Measurements from ENCODE around the gene CLEC18C. TPM values are rescaled to one million over a fixed set of nuclear protein-coding genes. Genes with fewer than 3 reads are reported as not detected.
"Not testable (repeated sequence)": the region's sequence is repeated elsewhere in the genome, so short reads cannot be mapped to it uniquely, and the experiment has no call there.

The CLEC18C gene
- total and polyA plus RNA-seq, 5 donors from 2014 or later = 0.03 to 0.59 TPM; not detected in 3

DNA sequence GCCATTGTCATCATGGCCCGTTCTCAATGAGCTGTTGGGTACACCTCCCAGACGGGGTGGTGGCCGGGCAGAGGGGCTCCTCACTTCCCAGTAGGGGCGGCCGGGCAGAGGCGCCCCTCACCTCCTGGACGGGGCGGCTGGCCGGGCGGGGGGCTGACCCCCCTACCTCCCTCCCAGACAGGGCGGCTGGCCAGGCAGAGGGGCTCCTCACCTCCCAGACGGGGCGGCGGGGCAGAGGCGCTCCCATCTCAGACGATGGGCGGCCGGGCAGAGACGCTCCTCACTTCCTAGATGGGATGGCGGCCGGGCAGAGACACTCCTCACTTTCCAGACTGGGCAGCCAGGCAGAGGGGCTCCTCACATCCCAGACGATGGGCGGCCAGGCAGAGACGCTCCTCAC, 51.1 kb downstream of the CLEC18C start:
- DNase-seq; H3K27ac ChIP-seq (ENCODE audit: insufficient read depth, low read length, poor library complexity, severe bottlenecking); H3K9me3 ChIP-seq (ENCODE audit: control insufficient read depth in 2 of 2, low read length in 2 of 2); H3K9me3 Mint-ChIP-seq; H3K27me3 Mint-ChIP-seq; H3K4me1 Mint-ChIP-seq; H3K4me1 ChIP-seq (ENCODE audit: control insufficient read depth, insufficient read depth, low read length, poor library complexity, severe bottlenecking); ATAC-seq (ENCODE audit: low read depth in 2 of 2); H3K27ac Mint-ChIP-seq; H3K36me3 Mint-ChIP-seq; H3K4me3 ChIP-seq (ENCODE audit: low read depth, low read length); H3K27me3 ChIP-seq (ENCODE audit: control insufficient read depth, insufficient read depth, low read length); H3K4me3 Mint-ChIP-seq: not testable (repeated sequence)
- H3K36me3 ChIP-seq (ENCODE audit: control insufficient read depth, insufficient read depth, low read length) = peaks cover 23% of the 10 kb centered on the region

DNA sequence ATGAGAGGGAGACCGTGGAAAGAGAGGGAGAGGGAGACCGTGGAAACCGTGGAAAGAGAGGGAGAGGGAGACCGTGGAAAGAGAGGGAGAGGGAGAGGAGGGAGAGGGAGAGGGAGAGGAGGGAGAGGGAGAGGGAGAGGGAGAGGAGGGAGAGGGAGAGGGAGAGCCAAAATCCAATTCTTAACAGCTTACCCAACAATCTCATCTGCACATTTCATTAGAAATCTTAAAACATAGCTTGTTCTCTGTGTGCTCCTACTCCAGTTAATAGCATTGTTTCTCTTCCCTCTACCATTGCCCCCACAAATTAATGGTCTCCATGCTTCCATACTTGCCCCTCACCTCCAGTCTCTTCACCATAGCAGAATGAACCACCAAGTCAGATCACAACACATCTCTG, 51.8 kb downstream of the CLEC18C start:
- H3K36me3 Mint-ChIP-seq; H3K27ac ChIP-seq (ENCODE audit: insufficient read depth, low read length, poor library complexity, severe bottlenecking); H3K27me3 ChIP-seq (ENCODE audit: control insufficient read depth, insufficient read depth, low read length); H3K4me1 ChIP-seq (ENCODE audit: control insufficient read depth, insufficient read depth, low read length, poor library complexity, severe bottlenecking); H3K4me3 ChIP-seq (ENCODE audit: low read depth, low read length); H3K4me1 Mint-ChIP-seq; DNase-seq; H3K9me3 ChIP-seq (ENCODE audit: control insufficient read depth in 2 of 2, low read length in 2 of 2); ATAC-seq (ENCODE audit: low read depth in 2 of 2); H3K9me3 Mint-ChIP-seq; H3K4me3 Mint-ChIP-seq; H3K27me3 Mint-ChIP-seq: not testable (repeated sequence)
- H3K27ac Mint-ChIP-seq = peak overlapping the region in 1 of 3 donors; percentile 46
- H3K36me3 ChIP-seq (ENCODE audit: control insufficient read depth, insufficient read depth, low read length) = peaks cover 21% of the 10 kb centered on the region

DNA sequence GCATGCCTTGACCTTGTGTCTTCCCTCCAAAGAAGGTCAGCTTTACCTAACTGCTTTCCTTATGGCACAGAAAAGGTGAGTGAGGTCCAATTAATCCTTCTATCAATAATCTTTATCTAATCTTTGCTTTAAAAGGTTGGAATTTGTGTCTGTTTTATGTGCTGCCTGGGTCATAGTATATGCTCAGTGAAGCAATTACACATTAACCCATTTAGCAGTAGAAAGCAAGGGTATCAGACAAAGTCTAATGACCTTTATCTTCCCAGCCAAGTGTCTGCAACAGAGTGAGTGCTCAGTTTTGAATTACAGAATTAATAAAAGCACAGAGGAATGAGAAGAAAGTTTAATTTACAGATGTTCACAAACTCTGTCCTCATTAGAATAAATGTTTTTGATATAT, 52.4 kb downstream of the CLEC18C start:
- H3K36me3 ChIP-seq (ENCODE audit: control insufficient read depth, insufficient read depth, low read length) = peaks cover 21% of the 10 kb centered on the region
- not testable (repeated sequence) for DNase-seq; H3K36me3 Mint-ChIP-seq; H3K27me3 Mint-ChIP-seq; H3K27ac Mint-ChIP-seq; H3K4me1 ChIP-seq (ENCODE audit: control insufficient read depth, insufficient read depth, low read length, poor library complexity, severe bottlenecking); ATAC-seq (ENCODE audit: low read depth in 2 of 2); H3K9me3 ChIP-seq (ENCODE audit: control insufficient read depth in 2 of 2, low read length in 2 of 2); H3K4me3 ChIP-seq (ENCODE audit: low read depth, low read length); H3K4me3 Mint-ChIP-seq; H3K27me3 ChIP-seq (ENCODE audit: control insufficient read depth, insufficient read depth, low read length); H3K9me3 Mint-ChIP-seq; H3K27ac ChIP-seq (ENCODE audit: insufficient read depth, low read length, poor library complexity, severe bottlenecking); H3K4me1 Mint-ChIP-seq

GRCh38 chr16:70231831-70232230, 58.2 kb downstream of the CLEC18C start:
- H3K27me3 Mint-ChIP-seq; H3K9me3 ChIP-seq (ENCODE audit: control insufficient read depth in 2 of 2, low read length in 2 of 2); H3K27ac Mint-ChIP-seq; DNase-seq; H3K4me1 Mint-ChIP-seq; H3K4me3 Mint-ChIP-seq; ATAC-seq (ENCODE audit: low read depth in 2 of 2); H3K27me3 ChIP-seq (ENCODE audit: control insufficient read depth, insufficient read depth, low read length); H3K27ac ChIP-seq (ENCODE audit: insufficient read depth, low read length, poor library complexity, severe bottlenecking); H3K9me3 Mint-ChIP-seq; H3K4me1 ChIP-seq (ENCODE audit: control insufficient read depth, insufficient read depth, low read length, poor library complexity, severe bottlenecking); H3K36me3 Mint-ChIP-seq; H3K4me3 ChIP-seq (ENCODE audit: low read depth, low read length): not testable (repeated sequence)
- H3K36me3 ChIP-seq (ENCODE audit: control insufficient read depth, insufficient read depth, low read length) = peaks cover 22% of the 10 kb centered on the region

Other genes with a start within 250 kb of the CLEC18C start
- gene CLEC18A, start 222.5 kb upstream of the CLEC18C start, total RNA-seq = 2.9 TPM
- under 1 TPM in 1 of 4 donors, not detected in 3; 0.14 TPM for gene CLEC18A, start 222.5 kb upstream of the CLEC18C start, polyA plus RNA-seq
- gene PDPR, start 59.5 kb upstream of the CLEC18C start, total RNA-seq = 31.2 TPM
- 10 to 100 TPM in 1 of 4 donors, 1 to 10 TPM in 3; 5.2 to 10.9 (median 6.5) TPM for gene PDPR, start 59.5 kb upstream of the CLEC18C start, polyA plus RNA-seq
- 29.6 TPM for gene EXOSC6, start 78.2 kb downstream of the CLEC18C start, total RNA-seq
- 10 to 100 TPM in 2 of 4 donors, 1 to 10 TPM in 2; 5.2 to 12.4 (median 9.6) TPM for gene EXOSC6, start 78.2 kb downstream of the CLEC18C start, polyA plus RNA-seq
- 25.2 TPM for gene AARS1, start 115.7 kb downstream of the CLEC18C start, total RNA-seq
- gene AARS1, start 115.7 kb downstream of the CLEC18C start, polyA plus RNA-seq = 10 to 100 TPM; 29.5 to 34.5 (median 30.5) TPM
- 47.0 TPM for gene DDX19B, start 125.4 kb downstream of the CLEC18C start, total RNA-seq
- 10 to 100 TPM; 51.6 to 62.5 (median 56.8) TPM for gene DDX19B, start 125.4 kb downstream of the CLEC18C start, polyA plus RNA-seq
- 53.7 TPM for gene DDX19A, start 173.1 kb downstream of the CLEC18C start, total RNA-seq
- gene DDX19A, start 173.1 kb downstream of the CLEC18C start, polyA plus RNA-seq = 10 to 100 TPM; 26.3 to 40.5 (median 30.8) TPM